ENCODE measurements around the gene EOMES.
A peak's percentile ranks its signal among the peaks of the same experiment; 100 is the strongest.

DNA sequence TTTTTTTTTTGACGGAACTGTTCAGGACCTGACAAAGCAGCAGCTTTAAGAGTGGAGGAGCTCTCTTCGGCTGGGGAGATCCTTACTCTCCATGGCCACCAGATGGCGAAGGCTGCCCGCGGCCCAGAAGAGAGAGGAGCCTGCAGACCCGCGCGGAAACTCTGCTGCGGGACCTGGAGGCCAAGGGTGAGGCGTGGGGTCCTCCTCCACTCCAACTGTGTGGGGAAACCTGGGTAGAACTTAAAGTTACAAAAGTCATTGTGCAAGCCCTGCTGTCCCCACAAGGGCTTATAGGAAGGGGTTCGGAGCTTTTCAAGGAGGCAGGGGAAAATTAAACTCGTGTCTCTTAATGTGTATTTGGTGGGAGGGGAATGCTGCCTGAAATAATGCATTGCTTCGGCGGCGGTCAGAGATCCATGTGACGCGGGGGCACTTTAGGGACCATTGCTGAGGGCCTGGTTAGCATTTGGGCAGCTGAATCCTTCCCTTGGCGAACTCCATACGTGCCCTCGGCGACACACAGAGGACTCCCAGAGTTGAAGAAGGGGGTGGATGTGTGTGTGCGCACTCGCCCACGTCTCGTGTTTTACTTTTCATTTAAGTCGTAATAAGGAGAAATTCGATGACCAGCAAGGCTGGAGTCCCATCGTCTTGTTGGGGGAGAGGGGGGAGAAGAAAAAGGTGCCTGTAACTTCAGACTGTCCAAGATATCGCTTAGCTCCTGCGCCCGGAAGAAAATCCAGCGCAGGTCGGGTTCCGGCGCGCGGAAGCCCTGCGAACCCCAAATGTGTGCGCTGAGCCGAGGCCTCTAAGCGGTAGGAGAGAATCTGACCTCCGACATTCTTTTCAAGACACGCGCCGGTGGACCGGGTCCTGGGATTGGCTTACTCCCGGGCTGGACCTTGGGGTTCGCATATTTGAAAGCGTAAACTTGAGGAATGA, 9.7 kb downstream of the EOMES start:
- TF ChIP-seq, protein P1, sequence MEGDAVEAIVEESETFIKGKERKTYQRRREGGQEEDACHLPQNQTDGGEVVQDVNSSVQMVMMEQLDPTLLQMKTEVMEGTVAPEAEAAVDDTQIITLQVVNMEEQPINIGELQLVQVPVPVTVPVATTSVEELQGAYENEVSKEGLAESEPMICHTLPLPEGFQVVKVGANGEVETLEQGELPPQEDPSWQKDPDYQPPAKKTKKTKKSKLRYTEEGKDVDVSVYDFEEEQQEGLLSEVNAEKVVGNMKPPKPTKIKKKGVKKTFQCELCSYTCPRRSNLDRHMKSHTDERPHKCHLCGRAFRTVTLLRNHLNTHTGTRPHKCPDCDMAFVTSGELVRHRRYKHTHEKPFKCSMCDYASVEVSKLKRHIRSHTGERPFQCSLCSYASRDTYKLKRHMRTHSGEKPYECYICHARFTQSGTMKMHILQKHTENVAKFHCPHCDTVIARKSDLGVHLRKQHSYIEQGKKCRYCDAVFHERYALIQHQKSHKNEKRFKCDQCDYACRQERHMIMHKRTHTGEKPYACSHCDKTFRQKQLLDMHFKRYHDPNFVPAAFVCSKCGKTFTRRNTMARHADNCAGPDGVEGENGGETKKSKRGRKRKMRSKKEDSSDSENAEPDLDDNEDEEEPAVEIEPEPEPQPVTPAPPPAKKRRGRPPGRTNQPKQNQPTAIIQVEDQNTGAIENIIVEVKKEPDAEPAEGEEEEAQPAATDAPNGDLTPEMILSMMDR (IDR thresholded peaks at IDR 0.05; ENCODE audit: low read depth, low read length): peak; percentile 71
- TF ChIP-seq EZH2phosphoT487 (IDR thresholded peaks at IDR 0.05; ENCODE audit: low read depth): no peak

All from OCI-LY3 (cell line).